HPDE6-E6E7 (cell line): Measurements from ENCODE around the gene APBA2.
"Not testable (repeated sequence)": the region's sequence is repeated elsewhere in the genome, so short reads cannot be mapped to it uniquely, and the experiment has no call there.

Source experiments
- DNase-seq: peaks from one replicate; pipeline ENCODE4 v3.0.0; 2011; ENCODE audit warnings: missing footprints; ENCODE audit errors: extremely low spot score

The APBA2 gene

DNA sequence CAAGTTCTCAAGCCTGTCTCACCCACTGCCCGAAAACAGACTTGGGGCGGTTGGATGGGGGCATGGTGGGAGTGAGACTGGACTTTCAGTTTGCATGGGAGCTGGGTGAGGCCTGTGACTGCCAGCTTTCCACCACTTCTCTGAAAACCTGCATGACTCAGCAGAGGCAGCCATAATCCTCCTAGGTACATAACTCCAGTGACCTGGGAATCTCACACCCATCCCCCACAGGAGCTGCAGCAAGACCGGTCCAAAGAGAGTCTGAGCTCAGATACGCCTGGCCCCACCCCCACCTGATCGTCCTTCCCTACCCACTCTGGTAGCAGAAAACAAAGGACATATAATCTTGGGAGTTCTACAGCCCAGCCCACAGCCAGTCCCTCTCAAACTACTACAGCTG lies 276.6 kb downstream of the APBA2 start:
- no peak for DNase-seq

DNA sequence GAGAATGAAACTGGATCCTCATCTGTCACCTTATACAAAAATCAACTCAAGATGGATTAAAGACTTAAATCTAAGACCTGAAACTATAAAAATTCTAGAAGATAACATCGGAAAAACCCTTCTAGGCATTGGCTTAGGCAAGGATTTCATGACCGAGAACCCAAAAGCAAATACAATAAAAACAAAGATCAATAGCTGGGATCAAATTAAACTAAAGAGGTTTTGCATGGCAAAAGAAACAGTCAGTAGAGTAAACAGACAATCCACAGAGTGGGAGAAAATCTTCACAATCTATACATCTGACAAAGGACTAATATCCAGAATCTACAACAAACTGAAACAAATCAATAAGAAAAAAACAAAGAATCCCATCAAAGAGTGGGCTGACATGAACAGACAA lies 281.3 kb downstream of the APBA2 start:
- not testable (repeated sequence) for DNase-seq
